Lower lobe of right lung (tissue), 2 donors: ENCODE results near the gene FAM83D. TPM values are rescaled to one million over a fixed set of nuclear protein-coding genes. Genes with fewer than 3 reads are reported as not detected.
"Not testable (repeated sequence)": the region's sequence is repeated elsewhere in the genome, so short reads cannot be mapped to it uniquely, and the experiment has no call there.

Experiments used
- ATAC-seq, 2 donors: fragments of 200-7000 bp; cut with Tn5 transposase; one replicate each; pipeline ENCODE4 v1.9.1; 2020 to 2022; ENCODE audit warnings: mild to moderate bottlenecking in 2 of 2, moderate library complexity in 2 of 2
- DNase-seq: peaks from one replicate; pipeline ENCODE4 v3.0.0-alpha.2; 2020
- H3K27ac ChIP-seq: fragments of 200-600 bp; one replicate; pipeline ENCODE4 v1.8.0; 2022
- H3K27me3 ChIP-seq: fragments of 200-600 bp; one replicate; pipeline ENCODE4 v1.8.0; 2022; ENCODE audit warnings: low read depth
- H3K36me3 ChIP-seq: fragments of 200-600 bp; one replicate; pipeline ENCODE4 v1.8.0; 2022; ENCODE audit warnings: mild to moderate bottlenecking
- H3K4me1 ChIP-seq: fragments of 200-600 bp; one replicate; pipeline ENCODE4 v1.8.0; 2022
- H3K4me3 ChIP-seq: fragments of 200-600 bp; one replicate; pipeline ENCODE4 v1.8.0; 2022; ENCODE audit warnings: mild to moderate bottlenecking
- H3K9me3 ChIP-seq: fragments of 200-600 bp; one replicate; pipeline ENCODE4 v1.8.0; 2022
- CTCF ChIP-seq: fragments of 200-600 bp; IDR thresholded peaks from one replicate; pipeline ENCODE4 v1.8.0; 2022; ENCODE audit warnings: antibody characterized with exemption, mild to moderate bottlenecking
- intact Hi-C: fragments of 100-400 bp; cut with DNase I; formaldehyde crosslinking; loops from one replicate; pipeline ENCODE4 v1.11.0; 2022
- total RNA-seq: library from RNA; stranded (reverse); fragmentation: NEBNext Ultra II Directional; extraction: Animal tissue kit (Norgen Biotek cat#: 25700); gene quantifications from one replicate; pipeline ENCODE4 v1.2.1, GENCODE V29; 2021
- donor health status: DM: no; HTN: yes; CAD: no; lungs with severe emphysema.

Gene FAM83D
- total RNA-seq, 1 donor from 2014 or later, result 0.71 TPM

DNA sequence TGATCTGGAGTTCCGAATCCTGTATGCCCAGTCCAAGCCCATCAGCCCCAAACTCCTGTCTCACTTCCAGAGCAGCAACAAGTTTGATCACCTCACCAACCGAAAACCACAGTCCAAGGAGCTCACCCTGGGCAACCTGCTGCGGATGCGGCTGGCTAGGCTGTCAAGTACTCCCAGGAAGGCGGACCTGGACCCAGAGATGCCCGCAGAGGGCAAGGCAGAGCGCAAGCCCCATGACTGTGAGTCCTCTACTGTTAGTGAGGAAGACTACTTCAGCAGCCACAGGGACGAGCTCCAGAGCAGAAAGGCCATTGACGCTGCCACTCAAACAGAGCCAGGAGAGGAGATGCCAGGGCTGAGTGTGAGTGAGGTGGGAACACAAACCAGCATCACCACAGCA, 25.4 kb downstream of the FAM83D start:
- H3K27ac ChIP-seq, result no peak overlapping the region
- DNase-seq (no peak), ATAC-seq (no peak)
- no peaks in the 10 kb centered on the region for H3K4me1 ChIP-seq
- no peak overlapping the region for H3K4me3 ChIP-seq
- no peaks in the 10 kb centered on the region for H3K9me3 ChIP-seq
- no peaks in the 10 kb centered on the region for H3K36me3 ChIP-seq
- intact Hi-C loops, result no loop called here
- no peak for TF ChIP-seq CTCF
- H3K27me3 ChIP-seq, result no peaks in the 10 kb centered on the region

DNA sequence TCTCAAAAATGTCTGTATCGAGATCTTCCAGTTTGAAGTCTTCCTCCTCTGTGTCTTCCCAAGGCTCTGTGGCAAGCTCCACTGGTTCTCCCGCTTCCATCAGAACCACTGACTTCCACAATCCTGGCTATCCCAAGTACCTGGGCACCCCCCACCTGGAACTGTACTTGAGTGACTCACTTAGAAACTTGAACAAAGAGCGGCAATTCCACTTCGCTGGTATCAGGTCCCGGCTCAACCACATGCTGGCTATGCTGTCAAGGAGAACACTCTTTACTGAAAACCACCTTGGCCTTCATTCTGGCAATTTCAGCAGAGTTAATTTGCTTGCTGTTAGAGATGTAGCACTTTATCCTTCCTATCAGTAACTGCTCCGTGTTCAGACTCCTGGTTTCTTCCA, 25.9 kb downstream of the FAM83D start:
- Histone ChIP-seq H3K27ac (no peak overlapping the region), H3K4me3 (no peak overlapping the region), H3K27me3 (no peaks in the 10 kb centered on the region), H3K9me3 (no peaks in the 10 kb centered on the region), H3K36me3 (no peaks in the 10 kb centered on the region), H3K4me1 (no peaks in the 10 kb centered on the region)
- no peak for TF ChIP-seq CTCF
- intact Hi-C loops, result no loop called here
- DNase-seq (no peak), ATAC-seq (no peak)

DNA sequence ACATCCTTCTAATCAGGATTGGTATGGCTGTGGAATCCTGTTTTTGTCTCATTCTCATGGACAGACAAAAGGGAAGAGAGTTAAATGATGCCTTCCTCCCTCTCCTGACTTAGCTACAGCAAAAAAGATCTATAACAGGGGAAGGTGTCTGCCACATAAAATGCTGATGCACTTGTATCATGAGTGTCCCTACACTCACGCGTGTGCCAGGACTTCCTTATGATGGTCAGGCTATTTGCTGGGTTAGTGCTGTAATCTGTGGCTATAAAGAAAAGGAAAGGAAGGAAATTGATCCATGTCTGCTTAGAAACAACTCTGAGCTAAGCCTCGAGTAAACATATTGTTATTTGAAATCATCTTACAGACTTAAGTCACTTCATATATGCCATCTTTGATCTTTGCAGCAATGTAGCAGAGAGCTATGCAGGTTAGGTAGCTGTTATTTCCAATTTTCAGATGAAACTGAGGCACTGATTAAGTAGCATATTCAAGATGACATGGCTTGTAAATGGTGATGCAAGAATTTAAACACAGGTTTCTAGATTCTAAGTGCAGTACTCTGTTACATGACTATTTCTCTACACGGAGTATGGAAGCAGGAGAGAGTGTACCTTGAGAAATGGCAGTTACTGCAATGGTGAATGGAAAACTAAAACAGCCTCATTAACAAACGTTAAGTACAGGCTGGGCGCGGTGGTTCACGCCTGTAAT, 27.6 kb downstream of the FAM83D start:
- DNase-seq (no peak), ATAC-seq (no peak)
- H3K36me3 ChIP-seq, result no peaks in the 10 kb centered on the region

DNA sequence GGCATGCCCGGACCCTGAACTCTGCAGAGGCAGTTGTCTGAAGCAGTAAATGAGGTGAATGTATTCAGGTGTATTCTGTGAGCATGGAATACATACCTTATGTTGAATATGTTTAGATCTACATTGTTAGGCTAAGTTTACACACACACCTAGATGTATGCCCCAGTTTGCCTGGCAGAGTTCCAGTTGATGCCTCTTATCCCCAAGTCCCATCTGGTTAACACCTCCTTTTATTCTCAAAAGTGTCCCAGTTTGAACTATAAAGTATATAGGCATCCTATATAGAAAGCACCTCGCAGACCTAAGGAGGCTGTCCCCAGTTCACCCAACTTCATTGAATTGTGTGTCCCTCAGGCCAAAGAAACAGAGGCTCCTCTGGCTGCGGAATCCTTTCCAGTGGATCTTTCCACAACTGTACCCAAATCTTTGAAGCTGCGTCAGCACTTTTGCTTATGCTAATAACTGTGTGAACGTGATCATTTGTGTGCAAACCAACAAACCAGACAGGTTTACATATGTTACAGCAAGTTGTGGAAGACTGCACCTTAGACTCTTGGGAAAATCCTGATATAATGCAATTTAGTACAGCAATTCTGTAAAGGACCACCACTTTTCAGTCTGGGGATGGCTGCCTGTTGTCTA, 31.1 kb downstream of the FAM83D start:
- Histone ChIP-seq H3K27ac (no peak overlapping the region), H3K4me1 (peaks cover 7% of the 10 kb centered on the region), H3K4me3 (no peak overlapping the region), H3K36me3 (no peaks in the 10 kb centered on the region), H3K9me3 (no peaks in the 10 kb centered on the region), H3K27me3 (no peaks in the 10 kb centered on the region)
- TF ChIP-seq CTCF, result no peak
- DNase-seq (no peak), ATAC-seq (no peak)
- intact Hi-C loops, result no loop called here

More for the DNA sequence above, 27.6 kb downstream of the FAM83D start:
- H3K4me1 ChIP-seq, result no peaks in the 10 kb centered on the region
- no peaks in the 10 kb centered on the region for H3K27me3 ChIP-seq
- intact Hi-C loops, result no loop called here
- H3K27ac ChIP-seq, result no peak overlapping the region
- no peaks in the 10 kb centered on the region for H3K9me3 ChIP-seq
- H3K4me3 ChIP-seq, result no peak overlapping the region
- no peak for TF ChIP-seq CTCF

DNA sequence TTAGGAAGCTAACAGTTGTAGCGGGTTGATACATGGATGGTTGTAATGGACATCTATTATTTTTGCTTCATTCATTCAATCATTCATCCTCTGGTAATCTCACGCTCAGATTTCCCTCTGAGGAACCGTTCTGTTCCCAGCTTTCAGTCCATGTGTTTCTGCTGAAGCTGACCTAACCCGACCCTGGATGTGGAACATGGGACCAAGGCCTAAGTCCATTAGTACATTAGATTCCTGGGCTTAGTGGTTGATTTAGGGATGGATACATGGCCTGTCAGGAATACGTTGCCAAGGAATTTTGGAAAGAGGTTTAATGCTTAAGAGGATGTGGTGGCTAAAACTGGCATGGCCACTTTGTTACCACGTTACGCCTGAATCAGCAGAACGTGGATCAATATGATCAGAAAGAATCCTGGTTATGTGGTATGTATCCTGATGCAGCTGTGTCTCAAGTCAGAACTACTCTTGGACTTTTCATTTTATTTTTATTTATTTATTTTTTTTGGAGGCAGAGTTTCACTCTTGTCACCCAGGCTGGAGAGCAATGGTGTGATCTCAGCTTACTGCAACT, 31.8 kb downstream of the FAM83D start:
- no peak overlapping the region for H3K27ac ChIP-seq
- DNase-seq, result no peak
- no peaks in the 10 kb centered on the region for H3K27me3 ChIP-seq
- no peaks in the 10 kb centered on the region for H3K9me3 ChIP-seq
- no peak overlapping the region for H3K4me3 ChIP-seq
- H3K36me3 ChIP-seq, result no peaks in the 10 kb centered on the region
- TF ChIP-seq CTCF, result no peak
- intact Hi-C loops, result no loop called here
- no peak for ATAC-seq
- H3K4me1 ChIP-seq, result peaks cover 12% of the 10 kb centered on the region

DNA sequence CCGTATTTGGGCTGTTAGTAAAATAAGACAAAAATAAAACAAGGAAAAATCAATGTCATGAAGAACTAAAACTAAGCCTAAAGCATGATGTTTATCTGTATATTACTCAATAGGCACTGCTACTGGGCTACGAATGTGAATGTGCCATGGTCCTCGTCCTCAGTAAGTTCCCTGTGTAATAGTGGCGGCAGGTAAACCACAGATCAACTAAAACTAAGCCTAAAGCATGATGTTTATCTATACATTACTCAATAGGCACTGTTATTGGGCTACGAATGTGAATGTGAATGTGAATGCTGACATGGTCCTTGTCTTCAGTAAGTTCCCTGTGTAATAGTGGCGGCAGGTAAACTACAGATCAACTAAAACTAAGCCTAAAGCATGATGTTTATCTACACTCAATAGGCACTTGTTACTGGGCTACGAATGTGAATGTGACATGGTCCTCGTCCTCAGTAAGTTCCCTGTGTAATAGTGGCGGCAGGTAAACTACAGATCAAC, 34.0 kb downstream of the FAM83D start:
- H3K27ac ChIP-seq, H3K4me3 ChIP-seq, intact Hi-C loops, H3K27me3 ChIP-seq, H3K9me3 ChIP-seq, DNase-seq, H3K36me3 ChIP-seq, ATAC-seq: not testable (repeated sequence)
- H3K4me1 ChIP-seq, result peaks cover 17% of the 10 kb centered on the region
